AG09309 (cell line): Measurements from ENCODE around the gene RHBDL1.
A peak's percentile ranks its signal among the peaks of the same experiment; 100 is the strongest.

Experiments used
- DNase-seq: peaks from one replicate; pipeline ENCODE4 v3.0.0-alpha.2; 2010; ENCODE audit warnings: low read depth
- H3K4me3 ChIP-seq: 2 replicates; pipeline ENCODE4 v1.5.1; 2011; ENCODE audit warnings: mild to moderate bottlenecking, low read depth, low read length, moderate library complexity; ENCODE audit not compliant: control insufficient read depth
- CTCF ChIP-seq: IDR thresholded peaks from 2 replicates; pipeline ENCODE4 v1.5.1; 2011; ENCODE audit warnings: mild to moderate bottlenecking, low read depth, low read length, inconsistent platforms; ENCODE audit not compliant: insufficient read depth, control insufficient read depth; ENCODE audit errors: missing control alignments

RHBDL1 gene

GRCh38 chr16:674214-674881, 1.1 kb upstream of the RHBDL1 start:
- no peak for TF ChIP-seq CTCF
- no peak for DNase-seq
- H3K4me3 ChIP-seq, result no peak overlapping the region

- DNase-seq, result no peak
- H3K4me3 ChIP-seq, result peak overlapping the region; percentile 39
- no peak for TF ChIP-seq CTCF
These were observed 553 bp downstream of the RHBDL1 start for GRCh38 chr16:675884-676564.

GRCh38 chr16:676565-676902, 1.1 kb downstream of the RHBDL1 start:
- TF ChIP-seq CTCF, result no peak
- no peak for DNase-seq
- H3K4me3 ChIP-seq, result no peak overlapping the region

GRCh38 chr16:676913-677312, 1.4 kb downstream of the RHBDL1 start:
- H3K4me3 ChIP-seq, result no peak overlapping the region
- no peak for DNase-seq
- TF ChIP-seq CTCF, result no peak

GRCh38 chr16:677316-678190, 2.1 kb downstream of the RHBDL1 start:
- H3K4me3 ChIP-seq, result no peak overlapping the region
- DNase-seq, result no peak
- no peak for TF ChIP-seq CTCF

- TF ChIP-seq CTCF, result no peak
- no peak overlapping the region for H3K4me3 ChIP-seq
- DNase-seq, result no peak
These were observed 2.9 kb downstream of the RHBDL1 start for GRCh38 chr16:678209-678857.
